K562 (cell line): ENCODE results near the gene RBM5. TPM values are rescaled to one million over a fixed set of nuclear protein-coding genes. Genes with fewer than 3 reads are reported as not detected.

Experiments used
- AFF4 ChIP-seq: sonication (generic); formaldehyde crosslinking; IDR thresholded peaks from 2 replicates; pipeline ENCODE4 v1.8.0; 2023; ENCODE audit warnings: mild to moderate bottlenecking, missing genetic modification reagents
- ATF7 ChIP-seq: fragments of 450-650 bp; IDR thresholded peaks from 2 replicates; pipeline ENCODE4 v1.7.1; 2014; ENCODE audit warnings: mild to moderate bottlenecking, moderate library complexity
- CBX1 ChIP-seq: sonication (generic); IDR thresholded peaks from 2 replicates; pipeline ENCODE4 v1.6.1; 2016; ENCODE audit warnings: antibody characterized with exemption, low read depth, mild to moderate bottlenecking
- EHMT2 ChIP-seq: fragments of 450-650 bp; IDR thresholded peaks from 2 replicates; pipeline ENCODE4 v1.6.1; 2018; ENCODE audit warnings: antibody characterized with exemption
- EZH2 ChIP-seq: IDR thresholded peaks from 2 replicates; pipeline ENCODE4 v1.6.1; 2012; ENCODE audit warnings: low read depth, mild to moderate bottlenecking, inconsistent platforms, low read length, borderline replicate concordance
- FOXA3 ChIP-seq, 2 experiments: fragments of 450-650 bp in 1 of 2; sonication (generic) in 1 of 2; formaldehyde crosslinking; IDR thresholded peaks in 1 of 2; conservative IDR thresholded peaks in 1 of 2; 2 replicates each; pipeline versions ENCODE4 v1.4.0 to v1.8.0; 2020 to 2022; ENCODE audit warnings: mild to moderate bottlenecking in 2 of 2, missing genetic modification reagents in 1 of 2
- HDAC2 ChIP-seq: fragments of 450-650 bp; IDR thresholded peaks from 2 replicates; pipeline ENCODE4 v1.6.1; 2016; ENCODE audit warnings: mild to moderate bottlenecking
- MEIS2 ChIP-seq: fragments of 450-650 bp; IDR thresholded peaks from 2 replicates; pipeline ENCODE4 v1.6.1; 2014; ENCODE audit warnings: mild to moderate bottlenecking; ENCODE audit not compliant: partially characterized antibody
- NR4A1 ChIP-seq, 2 experiments: fragments of 250-450 bp in 1 of 2; fragments of 450-650 bp in 1 of 2; sonication (Bioruptor Pico) in 1 of 2; IDR thresholded peaks; 2 replicates each; pipeline versions ENCODE4 v1.4.0 to v1.6.1; 2016 to 2020; ENCODE audit warnings: mild to moderate bottlenecking in 2 of 2, missing compliant biosample characterization in 1 of 2, missing genetic modification characterization in 1 of 2, moderate library complexity in 1 of 2
- SAFB2 ChIP-seq: fragments of 200-400 bp; formaldehyde crosslinking; IDR thresholded peaks from 2 replicates; pipeline ENCODE4 v1.6.1; 2018; ENCODE audit warnings: borderline replicate concordance, low read length, low read depth, moderate library complexity; ENCODE audit not compliant: severe bottlenecking
- SAP30 ChIP-seq: fragments of 200-600 bp; sonication (generic); IDR thresholded peaks from 2 replicates; pipeline ENCODE4 v1.6.1; 2012; ENCODE audit warnings: borderline replicate concordance, low read depth, mild to moderate bottlenecking, moderate library complexity, low read length, control low read depth, inconsistent platforms; ENCODE audit not compliant: insufficient read depth, poor library complexity, severe bottlenecking
- ZNF232 ChIP-seq: sonication (generic); formaldehyde crosslinking; IDR thresholded peaks from 2 replicates; pipeline ENCODE4 v1.8.0; 2022; ENCODE audit warnings: mild to moderate bottlenecking, missing genetic modification reagents
- ZNF318 ChIP-seq, 2 experiments: fragments of 450-650 bp; IDR thresholded peaks; 2 replicates each; pipeline ENCODE4 v1.6.1; 2016; ENCODE audit warnings: mild to moderate bottlenecking in 2 of 2, borderline replicate concordance in 1 of 2, low read depth in 1 of 2, moderate library complexity in 1 of 2
- ZNF583 ChIP-seq: fragments of 250-450 bp; sonication (Bioruptor Pico); IDR thresholded peaks from 2 replicates; pipeline ENCODE4 v1.4.0; 2020
- polyA plus RNA-seq, 8 experiments: library from polyadenylated mRNA; depleted of rRNA in 4 of 8; stranded (reverse) in 5 of 8; unstranded in 3 of 8; fragments of >200 nt; fragmentation: Nextera tagmentation in 2 of 8; fragmentation: Illumina TruSeq in 1 of 8; extraction: Ambion mirVana in 2 of 8; extraction: Trizol in 1 of 8; gene quantifications; 2 replicates each; pipeline versions ENCODE4 v1.2.1 to v1.2.3, GENCODE V29; 2011 to 2014; ENCODE audit warnings: inconsistent platforms in 1 of 8, missing spikeins in 1 of 8
- total RNA-seq, 7 experiments: library from RNA; depleted of rRNA in 6 of 7; stranded (reverse); fragments of >200 nt in 6 of 7; fragmentation: Illumina TruSeq in 2 of 7; extraction: Trizol in 2 of 7; gene quantifications; 2 replicates each; pipeline versions ENCODE4 v1.2.1 to v1.2.3, GENCODE V29; 2011 to 2021; ENCODE audit warnings: low replicate concordance in 1 of 7

Gene RBM5
- total and polyA plus RNA-seq, 9 of the 15 experiments (the other 6 are each of a cell fraction or from before 2014, with no cell fraction given) = 24.5 to 153 (median 81.6) TPM

GRCh38 chr3:50088725-50089608, at the start of gene RBM5 (continued):
- TF ChIP-seq ZNF318 (IDR thresholded peaks at IDR 0.05; ENCODE audit: borderline replicate concordance in 1 of 2, low read depth in 1 of 2) (no peak), ZNF583 (no peak), CBX1 (no peak), HDAC2 (no peak), EZH2 (no peak), AFF4 (CRISPR knock-in tag) (peak; percentile 62; the same call in 1 of the 2 replicates), EHMT2 (no peak), MEIS2 (peak; percentile 57), ZNF232 (CRISPR knock-in tag) (no peak), FOXA3 (CRISPR knock-in tag; conservative IDR thresholded peaks at IDR 0.05 in 1 of 2, IDR thresholded peaks at IDR 0.05 in 1 of 2) (no peak), SAFB2 (no peak), SAP30 (no peak), NR4A1 (CRISPR knock-in tag; IDR thresholded peaks at IDR 0.05) (no peak), NR4A1 (tag; IDR thresholded peaks at IDR 0.05) (no peak), ATF7 (no peak)
